CD4-positive, alpha-beta memory T cell (primary cell): ENCODE measurements around the gene SSR1. TPM values are rescaled to one million over a fixed set of nuclear protein-coding genes. Genes with fewer than 3 reads are reported as not detected.
"Not testable (repeated sequence)": the region's sequence is repeated elsewhere in the genome, so short reads cannot be mapped to it uniquely, and the experiment has no call there.

Source experiments
- CTCF ChIA-PET: fragments of 350-600 bp; sonication (Branson Sonifier 250); formaldehyde crosslinking; loops from one replicate; lab custom pipeline; 2021; ENCODE audit warnings: inconsistent platforms; ENCODE audit not compliant: partially characterized antibody; lab: Charles Lee
- POLR2A ChIA-PET: fragments of 350-600 bp; sonication (Branson Sonifier 250); formaldehyde crosslinking; loops from one replicate; lab custom pipeline; 2021; ENCODE audit not compliant: partially characterized antibody; lab: Charles Lee
- DNase-seq, 5 donors: peaks; one replicate each; pipeline versions ENCODE4 v3.0.0 to v3.0.0-alpha.2; 2020 to 2022; ENCODE audit warnings: mixed read lengths in 1 of 5
- H3K27ac ChIP-seq: one replicate; pipeline ENCODE4 v1.7.0; 2013; ENCODE audit warnings: low read depth, low read length
- H3K27me3 ChIP-seq: 2 replicates; pipeline ENCODE4 v1.7.0; 2013; ENCODE audit warnings: mild to moderate bottlenecking, low read length, moderate library complexity; ENCODE audit not compliant: insufficient read depth
- H3K36me3 ChIP-seq: 2 replicates; pipeline ENCODE4 v1.7.0; 2013; ENCODE audit warnings: mild to moderate bottlenecking, low read length, moderate library complexity; ENCODE audit not compliant: insufficient read depth
- H3K4me1 ChIP-seq: 2 replicates; pipeline ENCODE4 v1.7.0; 2013; ENCODE audit warnings: mild to moderate bottlenecking, low read length, moderate library complexity; ENCODE audit not compliant: insufficient read depth
- H3K4me3 ChIP-seq, 2 donors: one replicate each; pipeline ENCODE4 v1.7.0; 2013; ENCODE audit warnings: low read length in 2 of 2, mild to moderate bottlenecking in 1 of 2
- H3K9me3 ChIP-seq, 2 donors: one replicate each; pipeline ENCODE4 v1.7.0; 2013; ENCODE audit warnings: low read length in 2 of 2, control low read depth in 1 of 2; ENCODE audit not compliant: control insufficient read depth in 1 of 2
- H3K27ac Mint-ChIP-seq, 7 donors: one replicate each; pipeline ENCODE4 v1.8.0; 2020 to 2021; ENCODE audit warnings: mixed read lengths in 7 of 7, mild to moderate bottlenecking in 6 of 7, inconsistent platforms in 3 of 7, moderate library complexity in 3 of 7
- H3K27me3 Mint-ChIP-seq, 2 donors: one replicate each; pipeline ENCODE4 v1.8.0; 2020 to 2021; ENCODE audit warnings: mixed read lengths in 2 of 2
- H3K36me3 Mint-ChIP-seq, 2 donors: one replicate each; pipeline ENCODE4 v1.8.0; 2020 to 2021; ENCODE audit warnings: mixed read lengths in 2 of 2, inconsistent platforms in 1 of 2, mild to moderate bottlenecking in 1 of 2
- H3K4me1 Mint-ChIP-seq, 4 donors: one replicate each; pipeline ENCODE4 v1.8.0; 2020 to 2021; ENCODE audit warnings: mixed read lengths in 4 of 4, mild to moderate bottlenecking in 1 of 4
- H3K4me3 Mint-ChIP-seq, 8 donors: one replicate each; pipeline ENCODE4 v1.8.0; 2020 to 2021; ENCODE audit warnings: mixed read lengths in 8 of 8, mild to moderate bottlenecking in 7 of 8, moderate library complexity in 6 of 8, inconsistent platforms in 3 of 8
- H3K9me3 Mint-ChIP-seq, 8 donors: one replicate each; pipeline ENCODE4 v1.8.0; 2020 to 2021; ENCODE audit warnings: mixed read lengths in 8 of 8, mild to moderate bottlenecking in 5 of 8, inconsistent platforms in 3 of 8, moderate library complexity in 1 of 8
- intact Hi-C: fragments of 100-400 bp; cut with micrococcal nuclease; formaldehyde crosslinking; loops from one replicate; pipeline ENCODE4 v1.15.1; 2023
- polyA plus RNA-seq, 2 donors: library from polyadenylated mRNA; unstranded; fragments of 300-500 nt; fragmentation: Illumina TruSeq; gene quantifications; one replicate each; pipeline ENCODE4 v1.2.3, GENCODE V29; 2021
- total RNA-seq, 2 experiments: library from RNA; stranded (reverse); gene quantifications; one replicate each; pipeline ENCODE4 v1.2.3, GENCODE V29; 2021

SSR1 gene
- total and polyA plus RNA-seq, 4 experiments from 2014 or later: 150 to 232 (median 168) TPM

DNA sequence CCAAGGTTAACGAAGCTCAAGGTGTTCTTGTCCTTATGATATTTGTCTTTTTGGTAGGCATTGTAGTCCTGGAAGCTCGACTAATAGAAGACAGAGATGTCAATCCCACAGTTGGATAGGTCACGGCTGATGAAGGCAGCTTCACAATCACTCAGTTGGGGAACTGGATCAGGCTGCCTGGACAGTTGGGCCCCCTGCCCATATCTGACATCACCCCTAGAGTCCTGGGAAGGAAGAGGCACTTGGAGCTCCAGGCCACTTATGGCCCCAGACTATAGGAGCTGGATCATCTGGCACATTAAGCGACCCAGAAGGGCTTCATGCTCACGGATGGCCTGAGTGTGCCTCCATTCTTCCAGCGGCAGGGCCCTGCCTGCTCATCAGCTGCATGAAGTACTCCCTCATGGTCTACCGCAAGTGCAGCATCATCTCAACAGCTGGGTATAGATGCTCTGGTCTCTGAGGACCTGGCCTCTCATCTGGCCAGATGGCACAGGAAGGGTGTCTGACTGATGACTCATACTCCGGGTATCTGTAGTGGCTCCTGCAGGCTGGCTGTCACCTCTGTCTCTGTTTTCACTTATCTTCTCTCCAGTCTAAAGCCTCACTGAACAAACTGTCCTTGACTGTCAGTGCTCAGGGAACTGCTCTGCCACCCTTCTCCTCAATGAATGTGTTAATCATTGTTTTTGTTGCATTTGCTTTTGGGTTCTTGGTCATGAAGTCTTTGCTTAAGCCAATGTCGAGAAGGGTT is 29.2 kb upstream of the SSR1 start:
- no peaks in the 10 kb centered on the region for H3K4me1 Mint-ChIP-seq
- DNase-seq: no peak
- Histone ChIP-seq H3K4me1 (no peaks in the 10 kb centered on the region), H3K9me3 (no peaks in the 10 kb centered on the region), H3K27me3 (no peaks in the 10 kb centered on the region), H3K4me3 (no peak overlapping the region), H3K36me3 (no peaks in the 10 kb centered on the region), H3K27ac (no peak overlapping the region)
- H3K27me3 Mint-ChIP-seq: peaks cover 7 to 27% of the 10 kb centered on the region in 2 donors
- no peak overlapping the region for H3K4me3 Mint-ChIP-seq
- ChIA-PET POLR2A (no interaction called here), CTCF (no interaction called here)
- H3K36me3 Mint-ChIP-seq: peaks cover 0 to 6% of the 10 kb centered on the region in 2 donors
- H3K9me3 Mint-ChIP-seq: no peaks in the 10 kb centered on the region
- H3K27ac Mint-ChIP-seq: no peak overlapping the region
- intact Hi-C loops: no loop called here

DNA sequence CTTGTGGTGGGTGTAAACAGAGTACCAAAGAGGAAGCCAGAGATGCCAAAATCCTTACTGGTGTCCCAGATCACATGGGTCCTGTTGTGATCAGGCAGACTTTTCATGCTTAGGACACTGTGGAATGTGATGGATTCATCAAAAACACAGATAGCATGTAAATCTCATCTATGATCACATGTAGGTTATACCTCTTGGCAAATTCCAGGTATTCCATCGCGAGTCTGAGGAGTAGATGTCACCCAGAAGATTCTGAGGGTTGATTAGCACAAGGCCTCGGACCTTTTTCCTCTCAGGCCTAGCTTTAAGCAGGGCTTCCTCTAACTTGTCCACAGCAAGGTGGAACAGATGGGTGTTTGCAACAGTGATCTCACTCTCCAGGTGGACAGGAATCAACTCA is 28.3 kb upstream of the SSR1 start:
- CTCF ChIA-PET: interaction anchor here (1.4 kb wide), 1 partner anchor 66 kb away, joined by 7 read pairs; no protein-coding TSS in a partner anchor
- H3K27ac Mint-ChIP-seq: no peak overlapping the region
- intact Hi-C loops: no loop called here
- Histone ChIP-seq H3K27ac (no peak overlapping the region), H3K4me3 (no peak overlapping the region), H3K9me3 (no peaks in the 10 kb centered on the region), H3K4me1 (no peaks in the 10 kb centered on the region), H3K36me3 (no peaks in the 10 kb centered on the region), H3K27me3 (no peaks in the 10 kb centered on the region)
- POLR2A ChIA-PET: no interaction called here
- DNase-seq: no peak
- H3K4me1 Mint-ChIP-seq: no peaks in the 10 kb centered on the region
- peaks cover 7 to 27% of the 10 kb centered on the region in 2 donors for H3K27me3 Mint-ChIP-seq
- H3K36me3 Mint-ChIP-seq: peaks cover 0 to 6% of the 10 kb centered on the region in 2 donors
- H3K9me3 Mint-ChIP-seq: no peaks in the 10 kb centered on the region
- no peak overlapping the region for H3K4me3 Mint-ChIP-seq

DNA sequence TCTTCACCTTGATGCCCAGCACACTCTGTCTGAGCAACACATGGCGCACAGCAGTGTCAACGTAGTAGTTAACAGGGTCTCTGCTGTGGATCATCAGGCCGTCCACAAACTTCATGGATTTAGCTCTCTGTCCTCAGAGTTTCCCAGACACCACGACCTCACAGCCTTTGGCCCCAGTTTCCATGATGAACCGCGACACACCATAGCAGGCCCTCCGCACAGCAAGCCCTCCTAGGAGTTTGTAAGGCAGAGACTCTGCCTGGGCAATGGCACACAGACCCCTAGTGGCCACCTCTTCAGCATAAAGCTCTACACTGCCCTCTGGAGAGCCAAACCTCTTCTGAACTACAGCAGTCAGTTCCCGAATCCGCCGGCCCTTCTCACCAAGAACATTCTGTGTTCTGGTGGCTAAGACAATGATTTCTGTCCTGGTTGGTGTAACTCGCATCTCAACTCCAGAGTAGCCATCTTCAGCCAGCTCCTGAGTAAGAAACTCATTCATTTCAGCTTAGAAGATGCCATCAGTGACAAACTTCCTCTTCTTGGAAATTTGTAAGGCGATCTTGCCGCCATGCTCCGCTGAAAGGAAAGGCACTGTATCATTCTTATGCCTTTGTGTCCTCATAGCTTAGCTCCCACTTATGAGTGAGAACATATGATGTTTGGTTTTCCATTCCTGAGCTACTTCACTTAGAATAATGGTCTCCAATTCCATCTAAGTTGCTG is 26.2 kb upstream of the SSR1 start:
- H3K36me3 ChIP-seq, H3K27ac Mint-ChIP-seq, H3K9me3 ChIP-seq, H3K4me1 Mint-ChIP-seq, H3K27ac ChIP-seq, H3K4me1 ChIP-seq, H3K4me3 Mint-ChIP-seq, H3K36me3 Mint-ChIP-seq, H3K9me3 Mint-ChIP-seq, H3K27me3 ChIP-seq, POLR2A ChIA-PET, CTCF ChIA-PET, H3K4me3 ChIP-seq, intact Hi-C loops: not testable (repeated sequence)
- DNase-seq: peak in 1 of 5 donors; percentile 5
- H3K27me3 Mint-ChIP-seq: peaks cover 7 to 23% of the 10 kb centered on the region in 2 donors

DNA sequence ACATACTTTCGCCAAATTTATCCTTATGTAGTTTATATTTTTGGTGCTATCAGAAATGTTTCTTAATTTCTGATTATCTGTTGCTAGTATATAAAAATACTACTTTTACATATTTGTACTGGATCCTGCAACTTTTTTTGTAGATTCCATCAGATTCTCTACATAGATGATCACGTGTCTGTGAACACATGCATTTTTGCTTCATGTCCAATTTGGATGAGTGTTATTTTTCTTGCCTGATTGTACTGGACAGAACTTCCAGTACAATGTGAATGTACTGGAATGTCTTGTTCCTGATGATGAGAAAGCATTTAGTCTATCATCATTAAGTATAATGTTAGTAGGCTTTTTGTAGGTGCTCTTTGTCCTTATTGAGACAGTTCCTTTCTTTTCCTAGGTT is 25.0 kb upstream of the SSR1 start:
- no peaks in the 10 kb centered on the region for H3K36me3 Mint-ChIP-seq
- H3K9me3 Mint-ChIP-seq: no peaks in the 10 kb centered on the region
- H3K4me3 Mint-ChIP-seq: no peak overlapping the region
- no peak overlapping the region for H3K27ac Mint-ChIP-seq
- intact Hi-C loops: no loop called here
- peaks cover 2 to 15% of the 10 kb centered on the region in 2 donors for H3K27me3 Mint-ChIP-seq
- Histone ChIP-seq H3K9me3 (no peaks in the 10 kb centered on the region), H3K27me3 (no peaks in the 10 kb centered on the region), H3K4me1 (no peaks in the 10 kb centered on the region), H3K27ac (no peak overlapping the region), H3K36me3 (no peaks in the 10 kb centered on the region), H3K4me3 (no peak overlapping the region)
- no peak for DNase-seq
- H3K4me1 Mint-ChIP-seq: no peaks in the 10 kb centered on the region
- ChIA-PET CTCF (no interaction called here), POLR2A (no interaction called here)

DNA sequence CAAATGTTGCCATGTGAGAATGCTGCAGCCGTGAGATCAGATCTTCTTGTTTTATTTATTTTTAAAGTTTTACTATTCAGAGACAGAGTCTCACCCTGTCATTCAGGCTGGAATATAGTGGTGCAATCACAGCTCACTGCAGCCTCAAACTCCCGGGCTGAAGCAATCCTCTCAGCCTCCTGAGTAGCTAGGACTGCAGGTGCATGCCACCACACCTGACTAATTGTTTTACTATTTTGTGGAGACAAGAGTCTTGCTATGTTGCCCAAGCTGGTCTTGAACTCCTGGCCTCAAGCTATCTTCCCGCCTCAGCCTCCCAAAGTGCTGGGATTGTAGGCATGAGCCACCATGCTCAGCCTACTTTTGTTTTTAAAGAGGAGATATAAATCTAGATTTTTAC is 22.5 kb upstream of the SSR1 start:
- Mint-ChIP-seq H3K27ac (peak overlapping the region in 1 of 7 donors; percentile 17), H3K4me3 (no peak overlapping the region), H3K4me1 (no peaks in the 10 kb centered on the region), H3K36me3 (no peaks in the 10 kb centered on the region), H3K9me3 (no peaks in the 10 kb centered on the region), H3K27me3 (peaks cover 2 to 10% of the 10 kb centered on the region in 2 donors)
- Histone ChIP-seq H3K27me3 (no peaks in the 10 kb centered on the region), H3K4me3 (no peak overlapping the region), H3K4me1 (no peaks in the 10 kb centered on the region), H3K36me3 (no peaks in the 10 kb centered on the region), H3K9me3 (no peaks in the 10 kb centered on the region), H3K27ac (no peak overlapping the region)
- intact Hi-C loops: no loop called here
- no peak for DNase-seq
- ChIA-PET CTCF (interaction anchor here (1.7 kb wide), 1 partner anchor 9 kb away, joined by 4 read pairs; no protein-coding TSS in a partner anchor), POLR2A (no interaction called here)

DNA sequence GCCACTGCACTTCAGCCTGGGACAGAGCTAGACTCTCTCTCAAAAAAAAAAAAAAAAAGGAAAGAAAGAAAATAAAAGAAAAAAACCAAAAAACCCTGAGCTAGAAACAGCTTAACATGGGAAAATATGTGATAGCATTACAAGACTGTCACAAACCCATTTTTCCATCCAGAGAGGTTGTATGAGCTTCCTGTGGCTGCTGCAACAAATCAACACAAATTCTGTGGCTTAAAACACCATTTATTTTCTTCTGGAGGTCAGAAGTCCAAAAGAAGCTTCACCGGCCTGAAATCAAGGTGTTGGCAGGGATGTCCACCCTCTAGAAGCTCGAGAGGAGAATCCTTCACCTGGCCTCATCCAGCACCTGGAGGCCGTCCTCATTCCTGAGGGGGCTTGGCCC is 21.7 kb upstream of the SSR1 start:
- Histone ChIP-seq H3K27ac (no peak overlapping the region), H3K9me3 (no peaks in the 10 kb centered on the region), H3K36me3 (no peaks in the 10 kb centered on the region), H3K4me1 (no peaks in the 10 kb centered on the region), H3K27me3 (no peaks in the 10 kb centered on the region), H3K4me3 (no peak overlapping the region)
- POLR2A ChIA-PET: no interaction called here
- H3K4me3 Mint-ChIP-seq: no peak overlapping the region
- no peaks in the 10 kb centered on the region for H3K36me3 Mint-ChIP-seq
- H3K4me1 Mint-ChIP-seq: no peaks in the 10 kb centered on the region
- H3K27me3 Mint-ChIP-seq: peaks cover 2 to 5% of the 10 kb centered on the region in 2 donors
- no peaks in the 10 kb centered on the region for H3K9me3 Mint-ChIP-seq
- CTCF ChIA-PET: no interaction called here
- intact Hi-C loops: no loop called here
- DNase-seq: no peak
- no peak overlapping the region for H3K27ac Mint-ChIP-seq

DNA sequence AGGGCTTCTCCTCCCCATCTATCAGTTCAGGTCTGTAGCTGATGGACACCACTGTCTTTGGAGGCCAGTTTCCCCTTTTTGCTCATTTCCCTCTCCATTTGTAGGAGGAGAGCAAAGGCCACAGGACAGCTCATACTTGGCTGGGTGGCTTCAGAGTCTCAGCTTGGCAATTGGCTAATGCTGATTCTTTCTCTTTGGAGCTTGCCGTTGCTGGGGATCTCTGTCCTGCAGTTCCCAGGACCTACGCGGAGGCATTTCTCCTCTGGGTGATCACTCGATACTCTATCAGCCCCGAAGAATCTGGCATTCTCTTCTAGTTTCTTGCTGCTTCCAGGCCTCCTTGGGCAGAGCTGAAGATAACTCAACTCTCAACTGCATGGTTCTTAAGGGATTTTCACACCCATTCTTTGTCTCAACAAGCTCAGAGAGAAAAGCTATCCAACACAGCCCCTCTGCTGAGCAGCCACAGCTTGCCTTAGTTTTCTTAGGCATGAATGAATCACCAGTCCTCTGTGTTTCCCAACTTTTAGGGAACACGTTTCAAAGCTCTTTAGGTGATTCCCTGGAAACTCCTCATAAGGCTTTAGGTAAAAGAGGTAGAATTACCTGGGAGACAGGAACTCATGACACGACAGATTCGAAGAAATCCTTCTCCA is 19.2 kb upstream of the SSR1 start:
- no peak overlapping the region for H3K27ac Mint-ChIP-seq
- Histone ChIP-seq H3K36me3 (no peaks in the 10 kb centered on the region), H3K27ac (no peak overlapping the region), H3K4me1 (no peaks in the 10 kb centered on the region), H3K4me3 (no peak overlapping the region), H3K27me3 (no peaks in the 10 kb centered on the region), H3K9me3 (no peaks in the 10 kb centered on the region)
- ChIA-PET POLR2A (no interaction called here), CTCF (no interaction called here)
- H3K4me3 Mint-ChIP-seq: no peak overlapping the region
- no peaks in the 10 kb centered on the region for H3K4me1 Mint-ChIP-seq
- peaks cover 4 to 9% of the 10 kb centered on the region in 2 donors for H3K27me3 Mint-ChIP-seq
- no peaks in the 10 kb centered on the region for H3K36me3 Mint-ChIP-seq
- no peak for DNase-seq
- H3K9me3 Mint-ChIP-seq: no peaks in the 10 kb centered on the region
- intact Hi-C loops: no loop called here
